Epithelial cell of prostate (primary cell): ENCODE data around the gene EIF2B5.
A peak's percentile ranks its signal among the peaks of the same experiment; 100 is the strongest.

Source experiments
- DNase-seq: peaks from one replicate; pipeline ENCODE4 v3.0.0-alpha.2; 2011; ENCODE audit warnings: low read depth, low spot score
- H3K27ac ChIP-seq: fragments of 450-650 bp; 2 replicates; pipeline ENCODE4 v1.5.1; 2017; ENCODE audit warnings: mild to moderate bottlenecking

EIF2B5 gene

DNA sequence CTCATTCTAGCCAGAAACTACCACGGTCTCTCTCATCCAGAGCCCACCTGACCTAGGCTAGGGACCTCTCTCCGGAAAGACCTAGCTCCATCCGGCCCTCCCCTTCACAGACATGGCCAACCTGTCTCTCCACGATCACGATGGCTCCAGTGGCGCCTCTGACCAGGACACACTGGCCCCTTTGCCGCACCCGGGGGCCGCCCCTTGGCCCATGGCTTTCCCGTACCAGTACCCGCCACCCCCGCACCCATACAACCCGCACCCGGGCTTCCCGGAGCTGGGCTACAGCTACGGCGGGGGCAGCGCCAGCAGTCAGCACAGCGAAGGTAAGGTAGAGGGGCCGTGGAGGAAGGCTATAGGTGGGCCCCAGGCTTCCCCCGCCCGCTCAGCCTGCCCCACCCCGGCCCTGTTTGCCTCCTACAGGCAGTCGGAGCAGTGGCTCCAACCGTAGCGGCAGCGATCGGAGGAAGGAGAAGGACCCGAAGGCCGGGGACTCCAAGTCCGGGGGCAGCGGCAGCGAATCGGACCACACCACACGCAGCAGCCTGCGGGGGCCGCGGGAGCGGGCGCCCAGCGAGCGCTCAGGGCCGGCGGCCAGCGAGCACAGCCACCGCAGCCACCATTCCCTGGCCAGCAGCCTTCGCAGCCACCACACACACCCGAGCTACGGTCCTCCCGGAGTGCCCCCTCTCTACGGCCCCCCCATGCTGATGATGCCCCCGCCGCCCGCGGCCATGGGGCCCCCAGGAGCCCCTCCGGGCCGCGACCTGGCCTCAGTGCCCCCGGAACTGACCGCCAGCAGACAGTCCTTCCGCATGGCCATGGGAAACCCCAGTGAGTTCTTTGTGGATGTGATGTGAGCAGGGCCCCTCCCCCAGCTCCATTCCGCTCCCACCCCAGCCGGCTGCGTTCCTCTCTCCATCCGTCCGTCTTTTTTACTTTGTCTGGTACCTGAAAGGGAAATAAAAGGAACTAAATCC lies 35.0 kb downstream of the EIF2B5 start:
- H3K27ac ChIP-seq, result no peak overlapping the region
- no peak for DNase-seq

DNA sequence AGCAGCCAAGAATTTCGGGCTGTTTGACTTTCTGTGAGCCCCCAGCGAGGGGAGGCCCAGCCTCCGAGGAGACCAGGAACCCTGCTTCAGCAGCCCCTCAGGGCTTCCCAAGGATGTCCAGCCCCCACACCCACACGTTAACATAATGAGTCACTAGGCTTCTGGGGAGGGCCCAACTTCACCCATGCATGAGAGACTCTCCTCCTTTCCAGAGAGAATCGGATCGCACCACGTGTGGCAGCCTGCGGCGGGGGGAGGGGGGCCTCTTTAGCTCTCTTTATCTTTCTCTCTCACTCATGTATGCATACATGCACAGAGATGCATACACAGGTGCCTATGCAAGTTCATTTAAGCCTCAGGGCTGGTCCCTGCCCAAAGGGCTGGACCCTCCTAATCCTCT lies 36.4 kb downstream of the EIF2B5 start:
- no peak for DNase-seq
- H3K27ac ChIP-seq, result no peak overlapping the region

DNA sequence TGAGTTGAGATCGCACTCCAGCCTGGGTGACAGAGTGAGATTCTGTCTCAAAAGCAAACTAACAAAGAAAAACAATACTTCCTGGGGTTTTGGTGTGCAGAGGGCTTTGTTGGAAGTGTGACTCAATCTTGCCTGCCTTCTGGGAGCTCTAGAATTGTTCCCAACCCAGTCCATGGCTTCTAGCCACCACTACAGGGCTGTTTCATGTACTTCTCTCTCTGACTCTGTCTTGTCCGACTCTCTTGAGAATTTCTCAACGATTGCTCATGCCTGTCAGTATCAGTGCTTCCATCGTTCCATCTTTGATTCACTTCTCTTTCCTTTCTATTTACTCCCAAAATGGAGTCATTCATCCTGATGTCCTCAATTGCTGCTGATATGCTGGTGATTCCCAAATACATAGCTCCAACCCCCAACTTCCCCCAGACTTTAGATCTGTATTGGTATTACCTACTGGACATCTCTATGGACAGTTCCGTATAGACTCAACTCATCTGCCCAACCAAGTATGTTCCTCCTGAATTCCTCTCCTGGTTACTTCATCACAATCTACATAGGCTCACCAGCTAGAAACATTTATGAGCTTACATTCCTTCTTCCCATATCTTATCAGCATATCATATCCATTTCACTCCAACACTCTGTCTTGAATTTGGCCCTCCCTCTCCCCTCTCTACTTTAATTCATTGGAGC lies 37.7 kb downstream of the EIF2B5 start:
- peak overlapping the region; percentile 76 for H3K27ac ChIP-seq
- DNase-seq, result no peak

DNA sequence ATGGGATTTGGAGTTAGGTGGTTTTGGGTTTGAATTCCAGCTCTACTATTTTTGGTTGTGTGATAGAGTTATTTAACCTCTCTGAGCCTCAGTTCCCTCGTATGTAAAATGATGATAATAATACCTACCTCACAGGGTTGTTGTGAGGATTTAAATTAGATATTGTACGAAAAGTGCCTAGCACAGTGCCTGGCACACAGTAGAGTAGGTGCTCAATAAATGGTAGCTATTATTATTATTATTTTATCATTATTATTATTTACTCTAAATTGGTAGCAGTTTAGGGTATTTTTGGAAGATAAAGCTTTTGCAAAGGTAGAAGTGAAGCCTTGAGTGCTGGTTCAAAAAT lies 38.2 kb downstream of the EIF2B5 start:
- no peak for DNase-seq
- H3K27ac ChIP-seq, result peak overlapping the region; percentile 76

DNA sequence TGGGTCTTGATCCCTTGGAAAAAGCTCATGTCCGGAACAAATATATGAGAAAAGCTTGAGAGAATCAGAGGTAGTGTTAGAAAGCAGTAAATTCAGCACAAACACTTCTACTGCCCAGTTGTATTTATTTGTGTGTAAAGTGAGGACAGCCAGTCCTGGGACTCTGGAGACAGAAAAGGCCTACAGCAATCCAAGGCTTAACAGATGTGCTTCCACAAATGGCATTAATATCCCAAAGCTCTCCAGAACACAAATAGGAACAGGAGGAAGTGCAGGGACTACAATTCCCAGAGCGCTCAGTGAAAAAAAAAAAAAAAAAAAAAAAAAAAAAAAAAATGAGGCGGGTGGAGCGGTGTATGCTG lies 39.1 kb downstream of the EIF2B5 start:
- no peak for DNase-seq
- H3K27ac ChIP-seq, result peak overlapping the region; percentile 76

DNA sequence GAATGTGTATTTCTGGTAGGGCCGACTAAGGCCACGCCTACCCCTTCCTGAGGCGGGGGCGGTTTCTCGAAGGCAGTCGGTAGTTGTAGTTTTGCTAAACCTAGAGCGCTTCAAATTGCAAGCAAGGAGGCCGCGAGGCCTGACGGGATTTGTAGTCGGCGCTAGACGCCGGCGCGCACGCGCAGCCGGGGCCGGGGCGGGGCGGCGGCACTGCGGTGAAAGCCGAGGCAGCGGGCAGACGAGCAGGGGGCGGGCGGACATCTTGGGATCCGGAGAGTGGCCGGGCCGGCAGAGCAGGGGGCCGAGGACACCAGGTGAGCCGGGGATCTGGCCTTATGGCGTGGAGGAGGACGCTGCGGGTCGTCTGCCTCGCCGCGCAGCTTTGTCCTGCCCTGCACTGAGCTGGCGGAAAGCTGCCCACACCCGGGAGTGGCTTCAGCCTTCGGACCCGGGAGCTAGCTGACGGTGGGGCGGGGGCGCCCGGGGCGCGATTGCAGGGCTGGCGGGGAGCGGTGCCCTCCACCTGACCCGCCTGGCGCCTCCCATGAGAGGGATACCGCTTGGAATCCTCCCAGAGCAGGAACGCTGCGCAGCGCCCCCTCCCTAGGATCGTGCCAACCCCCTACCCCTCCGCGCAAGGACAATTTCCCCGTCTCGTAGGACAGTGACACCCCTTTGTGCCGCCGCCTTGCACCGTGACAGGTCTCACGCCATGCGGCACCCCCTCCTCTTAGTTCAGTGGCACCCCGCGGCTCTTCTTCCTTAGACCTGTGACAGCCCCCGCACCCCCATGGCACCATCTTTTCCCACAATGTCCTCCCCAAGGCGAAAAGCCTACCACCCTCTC lies 39.7 kb downstream of the EIF2B5 start, which contains the start of gene AP2M1:
AP2M1 (plus strand) TSS at position 210 of the 847 bp plus-strand sequence. CDS start 2,139 bp downstream, outside the sequence.
- peak; percentile 98 for DNase-seq
- H3K27ac ChIP-seq, result peak within 1 kb of the TSS; percentile 76

DNA sequence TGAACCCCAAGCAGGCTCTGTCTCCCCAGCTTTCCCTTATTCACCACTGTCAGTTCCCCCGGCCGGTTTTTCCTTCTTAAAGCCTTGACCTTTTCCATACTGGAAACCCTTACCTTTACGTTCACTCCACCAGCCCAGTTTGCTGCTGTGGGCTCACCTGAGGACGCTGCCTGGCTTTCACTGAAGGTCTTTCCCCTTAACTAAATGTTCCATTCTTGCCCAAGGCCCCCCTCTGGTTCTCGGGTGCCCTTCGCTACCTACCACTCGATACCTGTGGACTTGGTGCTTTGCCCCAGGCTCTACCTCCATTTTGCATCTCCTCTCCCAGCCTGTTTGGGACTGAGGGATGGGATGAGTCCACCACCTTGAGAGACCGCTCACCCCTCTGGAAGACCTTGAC lies 40.3 kb downstream of the EIF2B5 start:
- peak overlapping the region; percentile 76 for H3K27ac ChIP-seq
- no peak for DNase-seq

DNA sequence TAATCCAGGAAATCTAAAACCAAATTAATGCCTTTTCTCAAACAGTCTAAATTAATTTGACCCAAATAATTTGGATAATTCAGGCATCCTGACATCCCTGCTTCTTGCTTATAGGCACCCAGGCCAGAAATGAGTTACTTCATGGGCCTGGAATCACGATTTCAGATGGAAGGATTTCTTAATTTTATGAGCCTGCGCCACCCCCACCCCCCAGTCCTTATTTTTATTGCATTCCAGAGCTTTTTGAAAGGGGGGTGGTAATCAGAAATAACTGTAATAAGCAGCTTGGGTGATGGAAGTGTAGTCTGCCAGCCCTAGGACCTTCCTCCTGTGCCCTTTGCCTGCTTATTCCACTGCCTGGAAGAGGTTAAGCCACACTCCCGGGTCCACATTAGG lies 40.8 kb downstream of the EIF2B5 start:
- no peak for DNase-seq
- peak overlapping the region; percentile 76 for H3K27ac ChIP-seq

DNA sequence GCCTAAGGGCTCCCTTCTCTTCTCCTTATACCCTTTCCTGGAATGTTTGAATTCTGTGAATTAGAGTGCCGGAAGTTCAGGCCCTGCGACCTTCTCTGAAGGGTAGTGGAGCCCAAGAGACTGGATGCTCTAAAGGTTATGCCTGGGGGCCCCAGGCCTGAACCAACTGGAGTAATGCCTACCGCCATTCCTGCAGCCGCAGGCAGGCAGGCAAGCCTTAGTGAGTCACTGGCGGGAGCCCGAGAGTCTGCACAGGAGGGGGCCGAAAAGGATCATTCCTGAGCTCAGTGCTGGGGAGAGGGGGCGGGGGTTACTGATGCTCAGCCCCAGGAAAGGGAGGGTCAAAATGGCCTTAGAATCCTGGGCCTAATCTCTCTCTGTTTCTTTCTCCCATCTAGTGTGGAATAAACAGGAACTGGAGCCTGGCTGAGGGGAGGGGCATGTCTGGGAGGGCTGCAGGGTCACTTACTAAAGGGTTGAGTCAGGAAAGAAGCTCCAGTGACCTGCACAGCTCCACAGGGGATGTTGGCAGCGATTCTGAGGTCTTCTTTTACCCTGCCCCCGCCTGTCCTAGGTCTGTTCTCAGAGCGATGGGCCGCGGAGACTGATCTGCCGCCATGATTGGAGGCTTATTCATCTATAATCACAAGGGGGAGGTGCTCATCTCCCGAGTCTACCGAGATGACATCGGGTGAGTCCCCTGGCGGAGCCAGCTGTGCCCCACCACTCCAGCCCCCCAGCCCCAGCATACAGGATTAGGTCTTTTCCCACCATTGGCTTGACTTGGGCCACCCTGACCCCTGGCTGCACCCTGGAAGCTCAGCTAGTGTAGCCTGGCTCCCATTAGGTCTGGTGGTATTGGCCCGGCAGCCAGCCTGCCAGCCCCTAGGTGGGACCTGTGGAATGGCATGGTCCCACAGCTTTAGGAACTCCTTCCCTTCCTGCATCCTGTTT lies 41.5 kb downstream of the EIF2B5 start:
- no peak for DNase-seq
- H3K27ac ChIP-seq, result peak overlapping the region; percentile 76

DNA sequence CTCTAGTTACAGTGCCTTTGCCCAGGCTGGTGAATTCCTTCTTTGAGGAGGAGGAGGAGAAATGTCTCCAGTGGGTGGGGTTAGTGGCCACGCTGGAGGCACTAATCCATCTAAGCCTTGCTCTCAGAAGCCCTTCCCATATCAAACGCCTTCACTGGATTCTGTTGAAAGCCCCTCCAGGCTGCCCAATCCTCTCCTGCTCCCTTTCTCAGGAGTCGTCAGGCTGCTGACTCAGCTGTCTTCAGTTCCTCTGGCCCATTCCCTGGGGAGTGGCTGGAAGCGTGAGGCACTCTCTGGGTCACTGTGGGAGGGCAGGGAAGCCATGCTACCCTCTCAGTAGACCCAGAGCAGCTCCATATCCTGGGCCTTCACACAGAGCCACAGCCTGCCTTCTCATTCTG lies 42.2 kb downstream of the EIF2B5 start:
- H3K27ac ChIP-seq, result peak overlapping the region; percentile 76
- DNase-seq, result no peak

DNA sequence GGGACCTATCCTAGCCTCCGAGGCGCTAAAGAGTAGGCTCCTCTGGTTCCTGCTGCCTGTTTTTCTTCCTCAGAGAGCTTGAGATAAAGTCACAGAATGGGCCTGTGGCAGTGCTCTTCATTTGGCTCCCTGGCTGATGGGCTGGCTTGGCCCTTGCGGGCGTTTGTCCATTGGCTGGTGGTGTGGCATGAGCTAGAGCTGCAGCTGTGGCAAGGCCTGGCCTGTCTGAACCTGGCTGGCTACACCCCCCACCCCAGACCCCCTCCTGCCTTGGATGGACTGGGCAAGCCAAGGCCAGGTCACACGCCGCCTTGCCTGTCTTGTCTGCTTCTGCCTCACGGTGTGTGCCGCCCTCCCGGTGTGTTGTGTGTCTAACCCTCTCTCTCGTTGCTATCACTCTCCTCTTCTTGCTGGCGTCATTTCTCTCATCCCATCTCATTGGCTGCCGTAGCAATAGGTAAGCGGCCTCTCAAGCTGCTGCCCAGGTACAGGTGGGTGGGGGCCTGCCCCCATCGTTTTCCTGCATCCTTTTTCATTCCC lies 42.7 kb downstream of the EIF2B5 start:
- peak overlapping the region; percentile 76 for H3K27ac ChIP-seq
- DNase-seq, result no peak

DNA sequence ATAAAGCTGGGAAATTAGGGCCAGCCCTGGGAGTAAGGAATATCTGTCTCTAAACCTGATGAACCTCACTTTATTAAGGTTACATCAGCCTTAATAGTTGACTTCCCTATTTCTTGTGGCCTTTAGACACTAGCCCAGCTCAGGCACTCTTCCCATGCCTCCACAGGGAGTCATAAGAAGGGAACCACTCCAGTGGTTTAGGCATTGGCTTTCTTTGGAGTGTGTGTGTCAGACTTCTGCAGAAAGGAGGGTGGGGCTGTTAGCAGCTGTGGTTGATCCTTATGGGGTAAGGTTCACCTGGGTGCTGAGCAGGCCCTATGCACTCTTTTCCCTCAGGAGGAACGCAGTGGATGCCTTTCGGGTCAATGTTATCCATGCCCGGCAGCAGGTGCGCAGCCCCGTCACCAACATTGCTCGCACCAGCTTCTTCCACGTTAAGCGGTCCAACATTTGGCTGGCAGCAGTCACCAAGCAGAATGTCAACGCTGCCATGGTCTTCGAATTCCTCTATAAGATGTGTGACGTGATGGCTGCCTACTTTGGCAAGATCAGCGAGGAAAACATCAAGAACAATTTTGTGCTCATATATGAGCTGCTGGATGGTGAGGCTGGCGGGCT lies 43.5 kb downstream of the EIF2B5 start:
- no peak for DNase-seq
- no peak overlapping the region for H3K27ac ChIP-seq

DNA sequence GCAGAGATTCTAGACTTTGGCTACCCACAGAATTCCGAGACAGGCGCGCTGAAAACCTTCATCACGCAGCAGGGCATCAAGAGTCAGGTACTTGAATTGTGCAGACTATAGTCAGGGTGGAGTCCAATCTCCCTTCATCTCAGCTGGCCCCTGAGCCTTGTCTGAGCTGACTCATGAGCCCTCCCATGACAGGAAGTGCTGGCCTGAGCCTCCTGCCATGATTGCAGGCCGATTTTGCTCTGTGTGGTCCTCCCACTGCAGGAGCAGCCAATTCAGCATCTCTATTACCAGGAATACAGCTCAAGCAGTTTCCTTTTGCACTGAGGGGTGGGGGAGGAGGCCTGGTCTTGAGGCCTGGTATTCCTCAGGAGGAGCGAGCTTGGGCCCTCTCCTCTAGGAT lies 45.0 kb downstream of the EIF2B5 start:
- H3K27ac ChIP-seq, result no peak overlapping the region
- DNase-seq, result no peak

DNA sequence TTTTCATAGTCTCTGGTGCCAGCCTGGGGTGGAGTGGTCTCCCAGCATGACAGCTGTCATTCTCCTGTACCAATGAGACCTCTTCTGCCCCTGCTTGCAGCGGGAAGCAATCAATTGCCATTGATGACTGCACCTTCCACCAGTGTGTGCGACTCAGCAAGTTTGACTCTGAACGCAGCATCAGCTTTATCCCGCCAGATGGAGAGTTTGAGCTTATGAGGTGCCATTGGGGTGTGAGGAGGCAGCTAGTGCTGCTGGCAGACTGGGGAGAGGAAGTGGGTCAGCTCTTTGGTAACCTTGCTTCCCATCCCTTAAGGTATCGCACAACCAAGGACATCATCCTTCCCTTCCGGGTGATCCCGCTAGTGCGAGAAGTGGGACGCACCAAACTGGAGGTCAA lies 46.4 kb downstream of the EIF2B5 start:
- no peak for DNase-seq
- H3K27ac ChIP-seq, result no peak overlapping the region

DNA sequence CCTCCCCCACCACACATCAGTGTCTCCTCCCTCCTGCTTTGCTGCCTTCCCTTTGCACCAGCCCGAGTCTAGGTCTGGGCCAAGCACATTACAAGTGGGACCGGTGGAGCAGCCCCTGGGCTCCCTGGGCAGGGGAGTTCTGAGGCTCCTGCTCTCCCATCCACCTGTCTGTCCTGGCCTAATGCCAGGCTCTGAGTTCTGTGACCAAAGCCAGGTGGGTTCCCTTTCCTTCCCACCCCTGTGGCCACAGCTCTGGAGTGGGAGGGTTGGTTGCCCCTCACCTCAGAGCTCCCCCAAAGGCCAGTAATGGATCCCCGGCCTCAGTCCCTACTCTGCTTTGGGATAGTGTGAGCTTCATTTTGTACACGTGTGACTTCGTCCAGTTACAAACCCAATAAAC lies 48.5 kb downstream of the EIF2B5 start:
- DNase-seq, result no peak
- H3K27ac ChIP-seq, result no peak overlapping the region

DNA sequence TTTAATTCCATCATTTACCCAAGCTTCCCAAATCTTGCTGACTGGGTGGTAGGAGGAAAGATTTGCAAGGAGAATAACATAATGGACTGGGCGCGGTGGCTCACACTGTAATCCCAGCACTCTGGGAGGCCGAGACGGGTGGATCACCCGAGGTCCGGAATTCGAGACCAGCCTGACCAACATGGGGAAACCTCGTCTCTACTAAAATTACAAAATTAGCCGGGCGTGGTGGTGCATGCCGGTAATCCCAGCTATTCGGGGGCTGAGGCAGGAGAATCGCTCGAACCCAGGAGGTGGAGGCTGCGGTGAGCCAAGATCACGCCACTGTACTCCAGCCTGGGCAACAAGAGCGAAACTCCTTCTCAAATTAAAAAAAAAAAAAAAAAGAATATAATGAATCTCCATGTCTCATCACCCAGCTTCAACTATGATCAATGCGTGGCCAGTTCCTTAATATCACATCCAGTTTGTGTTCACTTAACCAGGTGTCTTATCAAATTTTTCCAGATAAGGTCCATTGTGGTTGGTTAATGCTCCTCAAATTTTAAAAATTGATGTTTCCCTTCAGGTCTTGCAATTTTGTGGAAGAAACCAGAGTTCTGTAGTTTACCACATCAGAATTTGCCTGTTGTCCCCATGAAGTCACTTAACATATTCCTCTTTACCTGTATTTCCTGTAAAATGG lies 49.5 kb downstream of the EIF2B5 start:
- peak overlapping the region; percentile 70 for H3K27ac ChIP-seq
- DNase-seq, result no peak

DNA sequence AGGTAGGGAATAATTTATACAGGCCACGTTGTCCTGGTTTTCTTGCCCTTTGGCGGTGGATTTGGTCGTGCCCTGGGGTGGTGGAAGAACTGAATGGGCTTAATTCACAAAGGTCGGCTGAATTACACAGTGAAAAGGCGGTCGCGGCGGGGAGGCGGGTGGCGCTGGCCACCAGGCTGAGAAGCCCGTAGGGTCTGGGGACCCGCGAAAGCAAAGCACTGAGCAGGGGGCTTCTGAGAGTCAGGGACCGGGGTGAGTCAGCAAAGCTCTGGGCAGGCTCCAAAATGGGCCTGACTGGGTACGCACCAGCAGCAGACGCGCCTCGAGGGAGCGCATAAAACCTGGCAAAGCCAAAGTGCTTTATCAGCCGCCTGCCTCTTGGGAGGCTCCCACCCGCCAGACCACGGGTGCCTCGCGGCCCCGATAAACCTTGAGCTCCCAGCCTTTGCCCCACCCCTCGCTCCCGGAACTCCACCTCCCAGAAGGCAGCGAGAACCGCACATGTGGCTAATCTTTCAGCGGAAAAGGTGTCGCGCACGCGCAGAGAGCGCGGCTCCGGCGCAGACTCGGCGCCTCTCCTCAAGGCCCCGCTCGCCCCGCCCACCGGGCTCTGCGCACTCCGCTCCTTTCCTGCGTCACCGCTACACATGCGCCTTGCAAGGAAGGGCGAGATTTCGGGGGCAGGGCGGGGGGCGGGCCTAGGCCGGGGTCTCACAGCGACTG lies 50.5 kb downstream of the EIF2B5 start:
- peak overlapping the region; percentile 70 for H3K27ac ChIP-seq
- DNase-seq, result peak; percentile 90
